GM18867 (cell line): ENCODE results near the gene MBNL2.
A peak's percentile ranks its signal among the peaks of the same experiment; 100 is the strongest.

ENCODE experiments used
- ATAC-seq: cut with Tn5 transposase; IDR thresholded peaks from one replicate; pipeline ENCODE4 v1.9.1; 2021; ENCODE audit warnings: mild to moderate bottlenecking, moderate library complexity; ENCODE audit not compliant: unreplicated experiment

The MBNL2 gene

GRCh38 chr13:97369261-97369893, 147.2 kb downstream of the MBNL2 start:
- peak; percentile 65 for ATAC-seq

- ATAC-seq = no peak
Observed at GRCh38 chr13:97371486-97372109, 149.5 kb downstream of the MBNL2 start.

- no peak for ATAC-seq
Observed at GRCh38 chr13:97372936-97373335, 150.8 kb downstream of the MBNL2 start.

- ATAC-seq = no peak
Observed at GRCh38 chr13:97373787-97374186, 151.7 kb downstream of the MBNL2 start.

- ATAC-seq = no peak
Observed at GRCh38 chr13:97376981-97377380, 154.8 kb downstream of the MBNL2 start.

- no peak for ATAC-seq
Observed at GRCh38 chr13:97379386-97379785, 157.3 kb downstream of the MBNL2 start.

- no peak for ATAC-seq
Observed at GRCh38 chr13:97380696-97381095, 158.6 kb downstream of the MBNL2 start.

- no peak for ATAC-seq
Observed at GRCh38 chr13:97381189-97381588, 159.1 kb downstream of the MBNL2 start.

GRCh38 chr13:97382276-97382675, 160.1 kb downstream of the MBNL2 start:
- ATAC-seq = no peak

GRCh38 chr13:97384371-97384770, 162.2 kb downstream of the MBNL2 start:
- no peak for ATAC-seq

GRCh38 chr13:97385146-97385545, 163.0 kb downstream of the MBNL2 start:
- ATAC-seq = no peak

- no peak for ATAC-seq
Observed at GRCh38 chr13:97385854-97386253, 163.7 kb downstream of the MBNL2 start.

- ATAC-seq = no peak
Observed at GRCh38 chr13:97386801-97387484, 164.8 kb downstream of the MBNL2 start.

- ATAC-seq = no peak
Observed at GRCh38 chr13:97387485-97387839, 165.3 kb downstream of the MBNL2 start.

GRCh38 chr13:97387890-97388289, 165.8 kb downstream of the MBNL2 start:
- no peak for ATAC-seq

- ATAC-seq = no peak
Observed at GRCh38 chr13:97388373-97388772, 166.2 kb downstream of the MBNL2 start.

- no peak for ATAC-seq
Observed at GRCh38 chr13:97390941-97391600, 168.9 kb downstream of the MBNL2 start.

- ATAC-seq = no peak
Observed at GRCh38 chr13:97392020-97392419, 169.9 kb downstream of the MBNL2 start.

GRCh38 chr13:97394542-97394941, 172.4 kb downstream of the MBNL2 start:
- no peak for ATAC-seq

- no peak for ATAC-seq
Observed at GRCh38 chr13:97395447-97396136, 173.5 kb downstream of the MBNL2 start.

GRCh38 chr13:97397267-97397666, 175.1 kb downstream of the MBNL2 start:
- ATAC-seq = no peak
